Ammon's horn (tissue), 1 donor: Measurements from ENCODE around the gene INPP5D.
"Not testable (repeated sequence)": the region's sequence is repeated elsewhere in the genome, so short reads cannot be mapped to it uniquely, and the experiment has no call there.

Source experiments
- DNase-seq: peaks from one replicate; pipeline ENCODE4 v3.0.0-alpha.2; 2016; ENCODE audit warnings: low spot score

Gene INPP5D

DNA sequence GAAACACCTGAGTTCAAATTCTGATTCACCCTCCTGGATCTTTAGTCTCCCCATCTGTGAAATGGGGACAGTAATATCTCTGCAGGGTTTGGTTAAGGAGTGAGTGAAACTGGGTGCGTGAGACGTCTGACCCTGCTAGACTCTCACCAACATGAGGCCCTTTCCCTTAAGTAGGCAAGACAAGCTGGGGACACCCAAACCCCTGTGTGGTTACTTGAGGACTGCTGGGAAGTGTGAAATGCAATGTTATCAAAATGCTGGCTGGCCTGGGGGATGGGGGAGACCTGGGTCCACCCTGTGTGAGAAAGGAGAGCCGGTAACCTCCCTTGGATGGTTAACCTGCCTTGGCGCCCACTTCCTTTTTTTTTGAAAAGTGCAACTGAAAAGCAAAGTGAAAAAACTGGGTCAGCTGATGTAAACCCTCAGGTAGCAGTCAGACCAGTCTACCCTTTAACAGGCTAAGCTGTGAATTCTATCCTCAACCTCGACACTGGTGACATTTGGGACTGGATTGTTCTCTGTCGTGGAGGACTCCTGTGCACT lies 82.3 kb downstream of the INPP5D start:
- DNase-seq = no peak

GRCh38 chr2:233143700-233144331 lies 83.7 kb downstream of the INPP5D start:
- no peak for DNase-seq

DNA sequence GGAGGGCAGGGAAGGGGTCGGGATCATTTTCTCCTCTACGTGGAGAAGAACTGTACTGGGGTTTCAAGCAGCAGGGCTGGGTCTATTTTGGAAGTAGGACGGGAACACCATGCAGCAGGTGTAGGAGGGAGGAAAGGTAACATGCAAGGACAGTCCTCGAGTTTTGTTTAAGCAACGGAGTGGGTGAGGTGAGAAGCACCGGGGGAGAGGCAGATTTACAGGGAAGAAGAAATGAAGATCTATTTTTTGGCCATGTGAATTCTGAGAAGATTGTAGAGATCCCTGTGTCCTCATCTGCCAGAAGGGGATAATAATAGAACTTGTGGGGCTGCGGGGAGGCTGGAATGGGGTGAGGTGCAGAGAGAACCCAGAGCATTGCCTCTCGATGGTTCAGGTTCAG lies 85.6 kb downstream of the INPP5D start:
- DNase-seq = no peak

- DNase-seq = no peak
These were observed 86.1 kb downstream of the INPP5D start for GRCh38 chr2:233146194-233146593.

DNA sequence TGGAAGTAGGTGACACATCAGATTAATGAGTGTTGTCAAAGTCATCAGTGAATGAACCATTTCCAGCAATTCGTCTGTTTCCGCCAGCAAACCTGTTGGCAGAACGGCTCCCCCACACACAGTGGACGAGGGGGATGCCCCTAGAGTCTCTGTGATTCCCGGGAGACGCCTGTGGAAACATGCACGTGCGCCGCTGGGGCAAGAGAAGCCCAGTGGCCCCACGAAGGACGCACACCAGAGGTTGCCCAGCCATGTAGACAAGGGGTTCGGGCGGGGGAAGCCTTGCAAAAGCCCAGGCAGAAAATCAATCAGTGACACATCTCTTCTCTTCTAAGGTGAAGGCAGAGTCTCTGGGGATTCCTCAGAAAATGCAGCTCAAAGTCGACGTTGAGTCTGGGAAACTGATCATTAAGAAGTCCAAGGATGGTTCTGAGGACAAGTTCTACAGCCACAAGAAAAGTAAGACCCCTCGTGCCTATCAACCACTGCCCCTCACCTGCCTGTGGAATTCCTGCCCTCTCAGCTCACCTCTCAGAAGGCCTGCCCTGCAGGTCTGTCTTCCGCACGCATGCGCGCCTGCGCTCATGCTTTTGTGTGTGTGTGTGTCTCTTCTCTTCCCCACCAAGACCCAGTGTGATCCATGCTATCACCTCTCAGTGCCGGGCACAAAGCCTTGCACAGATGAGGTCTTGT lies 87.1 kb downstream of the INPP5D start:
- no peak for DNase-seq

DNA sequence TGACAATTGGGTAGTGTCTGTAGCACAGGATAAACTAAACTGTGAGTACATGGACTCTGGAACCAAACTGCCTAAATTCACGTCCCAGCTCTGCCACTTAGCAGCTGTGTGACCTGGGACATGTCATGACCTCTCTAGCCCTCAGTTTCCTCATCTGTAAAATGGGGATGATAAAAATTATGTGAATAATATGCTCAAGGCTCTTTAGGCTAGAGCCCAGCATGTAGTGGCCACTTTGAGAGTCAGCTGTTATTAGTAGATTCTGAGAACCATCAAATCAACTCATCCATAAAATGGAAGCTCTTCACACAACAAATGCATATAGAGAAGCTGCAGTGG lies 87.7 kb downstream of the INPP5D start:
- DNase-seq = no peak

DNA sequence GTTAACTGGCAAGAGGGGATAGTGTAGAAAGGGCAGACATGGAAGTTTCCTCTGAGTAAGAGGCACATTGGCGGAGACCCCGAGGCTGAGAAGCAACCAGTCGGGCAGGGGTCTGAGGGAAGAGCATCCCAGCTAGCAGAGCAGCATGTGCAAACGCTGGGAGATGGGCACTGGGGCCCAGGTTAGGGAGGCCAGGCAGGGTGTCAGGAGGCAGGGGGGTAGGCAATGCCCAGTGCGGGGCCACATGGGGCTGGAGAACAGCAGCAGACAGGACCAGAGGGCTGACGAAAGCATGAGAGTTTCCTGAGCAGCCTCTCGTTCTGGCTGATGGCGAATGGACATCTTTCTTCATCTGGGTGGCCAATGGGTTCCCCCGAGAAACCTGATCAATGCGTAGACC lies 88.2 kb downstream of the INPP5D start:
- no peak for DNase-seq

- peak; percentile 47 for DNase-seq
These were observed 92.4 kb downstream of the INPP5D start for GRCh38 chr2:233152541-233152940.

- no peak for DNase-seq
These were observed 93.1 kb downstream of the INPP5D start for GRCh38 chr2:233153146-233153798.

GRCh38 chr2:233156001-233156400 lies 95.9 kb downstream of the INPP5D start:
- DNase-seq = no peak

DNA sequence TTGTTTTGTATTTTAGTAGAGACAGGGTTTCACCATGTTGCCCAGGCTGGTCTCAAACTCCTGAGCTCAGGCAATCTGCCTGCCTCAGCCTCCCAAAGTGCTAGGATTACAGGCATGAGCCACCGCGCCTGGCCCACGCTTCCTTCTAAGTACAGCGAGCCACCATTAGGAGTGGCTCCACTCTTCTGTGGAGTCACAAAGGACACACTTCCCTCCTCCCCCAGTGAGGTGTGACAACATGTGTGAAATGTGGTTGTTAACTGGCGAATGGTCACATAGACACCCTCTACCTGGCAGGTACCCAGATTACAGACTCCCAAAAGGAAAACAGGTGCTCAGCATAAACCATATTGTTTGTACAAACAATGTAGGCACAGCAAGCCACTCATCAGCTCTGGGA lies 96.3 kb downstream of the INPP5D start:
- not testable (repeated sequence) for DNase-seq

DNA sequence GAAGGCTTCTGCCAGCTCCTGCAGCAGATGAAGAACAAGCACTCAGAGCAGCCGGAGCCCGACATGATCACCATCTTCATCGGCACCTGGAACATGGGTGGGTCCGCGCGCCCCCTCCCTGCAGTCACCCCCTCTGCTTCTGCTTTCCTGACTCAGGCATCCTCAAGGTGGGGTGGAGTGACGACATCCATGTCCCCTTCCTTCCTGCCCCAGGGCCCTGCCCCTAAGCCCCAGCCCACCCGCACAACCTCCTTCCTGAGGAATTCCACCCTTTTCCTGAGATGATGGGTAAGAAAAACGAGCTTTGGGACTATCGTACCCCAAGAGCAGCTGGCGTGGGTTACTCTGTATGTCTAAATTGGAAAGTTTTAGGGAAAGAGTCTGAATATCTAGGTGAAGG lies 101.6 kb downstream of the INPP5D start:
- no peak for DNase-seq

GRCh38 chr2:233162770-233163169 lies 102.6 kb downstream of the INPP5D start:
- DNase-seq = no peak

GRCh38 chr2:233163486-233164103 lies 103.5 kb downstream of the INPP5D start:
- DNase-seq = no peak

GRCh38 chr2:233164128-233164635 lies 104.0 kb downstream of the INPP5D start:
- DNase-seq = no peak

DNA sequence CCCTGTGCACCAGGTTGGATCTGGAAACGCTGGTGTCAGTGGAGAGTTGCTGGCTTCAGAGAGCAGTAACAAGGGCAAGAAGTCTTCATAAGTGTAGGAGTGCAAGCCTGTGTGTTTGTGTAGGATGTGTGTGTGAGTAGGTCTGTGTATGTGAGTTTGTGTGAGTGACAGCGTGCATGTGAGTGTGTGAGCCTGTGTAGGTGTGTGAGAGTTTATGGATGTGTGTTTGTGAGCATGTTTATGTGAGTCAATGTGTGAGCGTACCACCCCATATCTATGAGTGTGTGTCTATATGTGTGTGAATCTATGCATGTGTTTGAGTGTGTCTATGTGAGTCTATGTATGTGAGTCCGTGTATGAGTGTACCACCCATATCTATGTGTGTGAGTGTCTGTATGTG lies 104.8 kb downstream of the INPP5D start:
- DNase-seq = no peak

GRCh38 chr2:233165543-233165894 lies 105.4 kb downstream of the INPP5D start:
- DNase-seq = no peak

DNA sequence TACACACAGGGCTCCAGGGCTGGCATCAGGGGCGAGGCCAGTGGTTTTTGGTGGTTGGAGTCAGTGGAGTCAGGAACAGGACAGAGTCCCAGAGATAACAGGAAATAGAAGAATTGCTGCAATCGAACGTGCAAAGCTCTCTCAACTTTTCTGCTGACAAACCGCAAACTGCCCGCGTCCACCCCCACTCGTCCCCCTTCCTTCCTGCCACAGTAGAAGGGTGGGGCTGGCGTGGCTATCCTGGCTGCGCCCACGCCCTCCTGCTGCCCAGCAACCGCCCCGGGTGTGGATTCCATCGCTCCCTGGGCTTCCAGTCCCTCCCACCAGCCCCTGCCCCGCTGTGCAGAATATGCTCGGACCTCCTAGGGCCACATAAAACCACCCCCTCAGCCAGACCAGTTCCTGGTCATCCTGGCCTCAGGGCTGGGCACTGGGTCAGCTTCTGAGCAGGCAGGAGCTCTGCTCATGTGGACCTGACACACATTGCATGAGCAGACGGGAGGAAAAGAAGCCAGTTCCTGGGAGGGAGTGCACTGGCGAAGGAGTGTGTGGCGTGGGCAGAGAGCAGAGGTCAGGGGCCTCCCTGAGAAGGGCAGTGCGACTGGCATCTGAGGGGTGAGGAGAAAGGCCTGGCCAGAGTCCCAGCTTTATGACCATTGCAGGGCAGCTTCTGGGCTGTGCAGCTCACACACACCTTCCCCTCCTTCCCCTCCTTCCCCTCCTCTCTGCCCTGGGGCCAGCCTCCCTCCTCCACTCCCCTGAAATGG lies 105.9 kb downstream of the INPP5D start:
- DNase-seq = no peak

DNA sequence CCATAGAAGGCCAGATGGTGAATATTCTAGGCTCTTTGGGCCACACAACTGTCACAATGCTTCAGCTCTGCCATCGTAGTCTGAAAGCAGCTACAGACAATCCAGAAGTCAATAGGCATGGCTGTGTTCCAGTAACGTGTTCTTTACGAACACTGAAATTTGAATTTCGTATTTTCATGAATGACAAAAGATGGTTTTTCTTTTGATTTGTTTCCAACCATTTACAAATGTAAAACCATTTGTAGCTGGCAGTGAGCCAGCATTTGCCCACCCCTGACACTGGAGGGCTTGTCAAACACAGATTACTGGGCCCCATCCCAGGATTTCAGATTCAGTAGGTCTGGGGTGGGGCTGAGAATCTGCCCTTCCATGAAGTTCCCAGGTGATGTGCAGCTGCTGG lies 108.3 kb downstream of the INPP5D start:
- no peak for DNase-seq

GRCh38 chr2:233168919-233169318 lies 108.8 kb downstream of the INPP5D start:
- DNase-seq = no peak

DNA sequence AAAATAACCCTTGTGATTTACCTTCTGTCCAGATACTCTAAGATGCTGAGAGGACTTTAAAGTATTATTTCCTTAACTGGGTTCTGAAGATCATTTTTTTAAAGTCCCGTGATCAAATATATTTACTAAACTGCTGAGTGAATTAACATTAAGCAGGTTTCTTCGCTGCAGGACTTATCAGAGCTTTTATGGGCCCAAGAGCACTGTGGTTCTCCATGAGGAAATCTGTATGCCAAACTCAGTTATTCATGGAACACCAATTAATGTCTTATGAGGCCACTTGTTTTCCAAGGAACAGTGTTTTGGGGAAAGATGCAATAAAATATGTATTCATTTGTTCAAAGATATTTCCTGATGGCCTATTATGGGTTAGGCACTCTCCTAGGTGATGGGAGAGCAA lies 111.2 kb downstream of the INPP5D start:
- DNase-seq = no peak

DNA sequence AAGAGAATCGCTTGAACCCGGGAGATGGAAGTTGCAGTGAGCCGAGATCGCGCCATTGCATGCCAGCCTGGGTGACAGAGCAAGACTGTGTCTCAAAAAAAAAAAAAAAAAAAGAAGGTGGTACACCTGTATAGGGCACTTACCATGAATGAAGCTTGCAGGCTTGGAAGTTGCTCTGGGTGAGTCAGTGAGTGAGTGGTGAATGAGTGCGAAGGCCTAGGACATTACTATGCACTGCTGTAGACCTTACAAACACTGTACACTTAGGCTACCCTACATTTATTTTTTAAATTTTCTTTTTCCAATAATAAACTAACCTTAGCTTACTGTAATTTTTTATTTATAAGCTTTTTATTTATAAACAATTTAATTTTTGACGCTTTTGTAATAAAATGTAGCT lies 113.0 kb downstream of the INPP5D start:
- no peak for DNase-seq
